ENCODE results near the gene MC5R. TPM values are rescaled to one million over a fixed set of nuclear protein-coding genes. Genes with fewer than 3 reads are reported as not detected.
"Not testable (repeated sequence)": the region's sequence is repeated elsewhere in the genome, so short reads cannot be mapped to it uniquely, and the experiment has no call there.

Gene MC5R
- total RNA-seq, 1 donor from 2014 or later, result not detected

GRCh38 chr18:13834496-13835015 is 10.6 kb downstream of the MC5R start:
- Mint-ChIP-seq H3K4me3 (no peak overlapping the region), H3K27me3 (ENCODE audit: insufficient read depth, low read depth) (peaks cover 2% of the 10 kb centered on the region), H3K36me3 (no peaks in the 10 kb centered on the region), H3K27ac (no peak overlapping the region), H3K4me1 (no peaks in the 10 kb centered on the region), H3K9me3 (no peaks in the 10 kb centered on the region)
- H3K9me3 ChIP-seq (ENCODE audit: low read depth), result no peaks in the 10 kb centered on the region
- no peak overlapping the region for H3K4me3 ChIP-seq
- TF ChIP-seq CTCF (IDR thresholded peaks at IDR 0.05) (no peak), EZH2phosphoT487 (IDR thresholded peaks at IDR 0.05) (no peak), EZH2 (IDR thresholded peaks at IDR 0.05) (no peak)
- DNase-seq (ENCODE audit: low spot score), result no peak
- no peak overlapping the region for H3K9ac ChIP-seq
- H3K79me2 ChIP-seq (ENCODE audit: low read depth), result no peaks in the 10 kb centered on the region
- H3K4me2 ChIP-seq, result no peak overlapping the region
- no peak overlapping the region for H3K27ac ChIP-seq
- H3K27me3 ChIP-seq, result no peaks in the 10 kb centered on the region
- no peaks in the 10 kb centered on the region for H4K20me1 ChIP-seq (ENCODE audit: low read depth)
- no peaks in the 10 kb centered on the region for H3F3A ChIP-seq (ENCODE audit: low read depth)
- H2AFZ ChIP-seq (replicated peaks), result no peak overlapping the region
- H3K36me3 ChIP-seq, result no peaks in the 10 kb centered on the region
- no peaks in the 10 kb centered on the region for H3K4me1 ChIP-seq

- no peaks in the 10 kb centered on the region for H3K4me1 Mint-ChIP-seq
- TF ChIP-seq EZH2 (IDR thresholded peaks at IDR 0.05), result no peak
- Histone ChIP-seq H2AFZ (replicated peaks) (no peak overlapping the region), H3K4me2 (no peak overlapping the region), H3F3A (ENCODE audit: low read depth) (no peaks in the 10 kb centered on the region), H3K9me3 (ENCODE audit: low read depth) (no peaks in the 10 kb centered on the region), H3K4me1 (no peaks in the 10 kb centered on the region), H3K27me3 (no peaks in the 10 kb centered on the region), H3K27ac (no peak overlapping the region), H3K9ac (no peak overlapping the region), H3K36me3 (no peaks in the 10 kb centered on the region), H3K79me2 (ENCODE audit: low read depth) (no peaks in the 10 kb centered on the region), H3K4me3 (no peak overlapping the region), H4K20me1 (ENCODE audit: low read depth) (no peaks in the 10 kb centered on the region)
- DNase-seq (ENCODE audit: low spot score), result peak; percentile 22
- H3K4me3 Mint-ChIP-seq, result no peak overlapping the region
- no peaks in the 10 kb centered on the region for H3K36me3 Mint-ChIP-seq
- H3K27me3 Mint-ChIP-seq (ENCODE audit: insufficient read depth, low read depth), result peaks cover 3% of the 10 kb centered on the region
- no peaks in the 10 kb centered on the region for H3K9me3 Mint-ChIP-seq
- no peak overlapping the region for H3K27ac Mint-ChIP-seq
Measured at GRCh38 chr18:13835202-13835601, 11.3 kb downstream of the MC5R start.

GRCh38 chr18:13836559-13836958 is 12.6 kb downstream of the MC5R start:
- H3K79me2 ChIP-seq (ENCODE audit: low read depth), result no peaks in the 10 kb centered on the region
- no peak overlapping the region for H2AFZ ChIP-seq (replicated peaks)
- Mint-ChIP-seq H3K4me1 (no peaks in the 10 kb centered on the region), H3K27me3 (ENCODE audit: insufficient read depth, low read depth) (peaks cover 4% of the 10 kb centered on the region), H3K9me3 (no peaks in the 10 kb centered on the region), H3K36me3 (no peaks in the 10 kb centered on the region), H3K27ac (no peak overlapping the region), H3K4me3 (no peak overlapping the region)
- H3K27ac ChIP-seq, result no peak overlapping the region
- H4K20me1 ChIP-seq (ENCODE audit: low read depth), result no peaks in the 10 kb centered on the region
- no peaks in the 10 kb centered on the region for H3K9me3 ChIP-seq (ENCODE audit: low read depth)
- DNase-seq (ENCODE audit: low spot score), result no peak
- H3K36me3 ChIP-seq, result no peaks in the 10 kb centered on the region
- H3K27me3 ChIP-seq, result no peaks in the 10 kb centered on the region
- TF ChIP-seq EZH2 (IDR thresholded peaks at IDR 0.05), result no peak
- TF ChIP-seq EZH2phosphoT487 (IDR thresholded peaks at IDR 0.05), result no peak
- TF ChIP-seq CTCF (IDR thresholded peaks at IDR 0.05), result no peak
- H3K4me2 ChIP-seq, result no peak overlapping the region
- H3F3A ChIP-seq (ENCODE audit: low read depth), result no peaks in the 10 kb centered on the region
- no peaks in the 10 kb centered on the region for H3K4me1 ChIP-seq
- H3K9ac ChIP-seq, result no peak overlapping the region
- H3K4me3 ChIP-seq, result no peak overlapping the region

- H3K27ac ChIP-seq, result no peak overlapping the region
- Mint-ChIP-seq H3K27me3 (ENCODE audit: insufficient read depth, low read depth) (peaks cover 10% of the 10 kb centered on the region), H3K36me3 (no peaks in the 10 kb centered on the region), H3K27ac (no peak overlapping the region), H3K4me3 (no peak overlapping the region), H3K4me1 (no peaks in the 10 kb centered on the region), H3K9me3 (peaks cover 20% of the 10 kb centered on the region)
- DNase-seq (ENCODE audit: low spot score), result no peak
- H3K9me3 ChIP-seq (ENCODE audit: low read depth), result no peaks in the 10 kb centered on the region
- H3K4me1 ChIP-seq, result no peaks in the 10 kb centered on the region
- no peak overlapping the region for H3K4me2 ChIP-seq
- H3F3A ChIP-seq (ENCODE audit: low read depth), result no peaks in the 10 kb centered on the region
- H2AFZ ChIP-seq (replicated peaks), result no peak overlapping the region
- H3K4me3 ChIP-seq, result no peak overlapping the region
- no peaks in the 10 kb centered on the region for H3K36me3 ChIP-seq
- H3K9ac ChIP-seq, result no peak overlapping the region
- no peaks in the 10 kb centered on the region for H3K27me3 ChIP-seq
- H3K79me2 ChIP-seq (ENCODE audit: low read depth), result no peaks in the 10 kb centered on the region
- H4K20me1 ChIP-seq (ENCODE audit: low read depth), result no peaks in the 10 kb centered on the region
- TF ChIP-seq EZH2 (IDR thresholded peaks at IDR 0.05) (no peak), CTCF (IDR thresholded peaks at IDR 0.05) (no peak), EZH2phosphoT487 (IDR thresholded peaks at IDR 0.05) (no peak)
Measured at GRCh38 chr18:13849791-13850190, 25.8 kb downstream of the MC5R start.

- not testable (repeated sequence) for H3K9me3 ChIP-seq (ENCODE audit: low read depth); H3K9me3 Mint-ChIP-seq; H3K4me1 Mint-ChIP-seq; H4K20me1 ChIP-seq (ENCODE audit: low read depth); H3K27ac ChIP-seq; H3K4me3 ChIP-seq; H3K27ac Mint-ChIP-seq; DNase-seq (ENCODE audit: low spot score); H3K79me2 ChIP-seq (ENCODE audit: low read depth); H3K4me2 ChIP-seq; H3K36me3 ChIP-seq; H3K36me3 Mint-ChIP-seq; H3K9ac ChIP-seq; H3K4me3 Mint-ChIP-seq; H3K4me1 ChIP-seq; H3F3A ChIP-seq (ENCODE audit: low read depth)
- peaks cover 11% of the 10 kb centered on the region for H3K27me3 Mint-ChIP-seq (ENCODE audit: insufficient read depth, low read depth)
- peaks cover 17% of the 10 kb centered on the region for H3K27me3 ChIP-seq
- peak overlapping the region; percentile 42 for H2AFZ ChIP-seq (replicated peaks)
Measured at GRCh38 chr18:13862898-13863297, 38.9 kb downstream of the MC5R start.

Measured in neural progenitor cell (in vitro differentiated cells).